Activated T-helper 17 cell treated with anti-CD3 and anti-CD28 coated beads, Interleukin-2, amount 50 U/mL, for 72 hours (primary cell): Measurements from ENCODE around the gene HIGD2B. TPM values are rescaled to one million over a fixed set of nuclear protein-coding genes. Genes with fewer than 3 reads are reported as not detected.
"Not testable (repeated sequence)": the region's sequence is repeated elsewhere in the genome, so short reads cannot be mapped to it uniquely, and the experiment has no call there.

Experiments used
- ATAC-seq: fragments of 150-1000 bp; cut with Tn5 transposase; replicated peaks from 2 replicates; pipeline ENCODE4 v1.10.0; 2021; ENCODE audit warnings: mild to moderate bottlenecking, moderate library complexity
- H3K27ac Mint-ChIP-seq: one replicate; pipeline ENCODE4 v1.8.0; 2022; ENCODE audit warnings: mixed read lengths
- H3K27me3 Mint-ChIP-seq: one replicate; pipeline ENCODE4 v1.8.0; 2022; ENCODE audit warnings: mixed read lengths
- H3K36me3 Mint-ChIP-seq: one replicate; pipeline ENCODE4 v1.8.0; 2022; ENCODE audit warnings: low read depth, mild to moderate bottlenecking, mixed read lengths
- H3K4me1 Mint-ChIP-seq: one replicate; pipeline ENCODE4 v1.8.0; 2022; ENCODE audit warnings: mixed read lengths
- H3K4me3 Mint-ChIP-seq: one replicate; pipeline ENCODE4 v1.8.0; 2022; ENCODE audit warnings: mild to moderate bottlenecking, mixed read lengths
- H3K9me3 Mint-ChIP-seq: one replicate; pipeline ENCODE4 v1.8.0; 2022; ENCODE audit warnings: mixed read lengths
- total RNA-seq, 2 donors: library from RNA; stranded (reverse); gene quantifications; one replicate each; pipeline ENCODE4 v1.2.3, GENCODE V29; 2022

The HIGD2B gene
- total RNA-seq, 2 donors from 2014 or later, result 0.22 to 0.32 TPM

DNA sequence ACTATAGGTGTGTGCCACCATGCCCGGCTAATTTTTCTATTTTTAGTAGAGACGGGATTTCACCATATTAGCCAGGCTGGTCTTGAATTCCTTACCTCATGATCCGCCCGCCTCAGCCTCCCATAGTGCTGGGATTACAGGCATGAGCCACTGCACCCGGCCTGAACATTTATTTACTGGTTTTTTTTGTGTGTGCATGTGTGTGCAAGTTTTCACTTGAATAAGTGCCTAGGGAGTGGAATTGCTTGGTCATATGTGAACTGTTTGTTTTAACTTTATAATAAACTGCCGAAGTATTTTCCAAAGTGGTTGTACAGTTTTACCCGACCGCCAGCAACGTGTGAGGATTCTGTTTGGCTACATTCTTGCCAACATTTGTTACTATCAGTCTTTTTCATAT, 14.1 kb upstream of the HIGD2B start:
- H3K4me3 Mint-ChIP-seq, result no peak overlapping the region

DNA sequence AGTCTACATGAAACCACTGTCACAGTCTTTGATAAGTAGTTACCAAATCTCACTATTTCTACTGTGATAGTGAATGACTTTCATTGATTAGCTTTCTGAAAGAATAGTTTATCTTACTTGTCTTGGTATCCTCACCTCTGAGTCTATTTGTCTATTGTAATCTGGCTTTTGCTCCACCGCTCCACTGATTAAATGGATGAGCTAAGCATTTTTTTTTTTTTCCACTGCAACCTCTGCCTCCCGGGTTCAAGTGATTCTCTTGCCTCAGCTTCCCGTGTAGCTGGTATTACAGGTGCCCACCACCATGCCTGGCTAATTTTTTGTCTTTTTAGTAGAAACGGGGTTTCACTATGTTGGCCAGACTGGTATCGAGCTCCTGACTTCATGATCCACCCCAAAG, 13.0 kb upstream of the HIGD2B start:
- Mint-ChIP-seq H3K27me3 (no peaks in the 10 kb centered on the region), H3K9me3 (no peaks in the 10 kb centered on the region), H3K4me1 (no peaks in the 10 kb centered on the region), H3K27ac (no peak overlapping the region), H3K36me3 (no peaks in the 10 kb centered on the region), H3K4me3 (no peak overlapping the region)
- ATAC-seq, result no peak

More for the DNA sequence above, 14.1 kb upstream of the HIGD2B start:
- Mint-ChIP-seq H3K27me3 (no peaks in the 10 kb centered on the region), H3K27ac (no peak overlapping the region), H3K4me1 (no peaks in the 10 kb centered on the region), H3K9me3 (no peaks in the 10 kb centered on the region), H3K36me3 (no peaks in the 10 kb centered on the region)
- ATAC-seq, result no peak

DNA sequence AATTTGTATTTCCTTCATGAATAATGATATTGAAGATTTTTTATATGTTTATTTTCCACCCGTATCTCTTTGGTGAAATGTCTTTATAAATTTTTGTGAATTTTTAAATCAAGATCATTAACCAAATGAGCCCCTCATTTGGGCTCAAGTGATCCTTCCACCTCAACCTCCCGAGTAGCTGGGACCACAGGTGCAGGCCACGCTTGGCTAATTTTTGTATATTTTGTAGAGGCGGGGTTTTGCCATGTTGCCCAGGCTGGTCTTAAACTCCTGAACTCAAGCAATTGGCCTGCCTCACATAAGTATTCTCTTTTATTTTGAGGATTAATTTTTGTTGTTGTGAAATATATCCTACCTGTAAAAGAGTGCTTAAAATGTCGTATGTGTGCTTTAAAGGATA, 5.0 kb upstream of the HIGD2B start:
- Mint-ChIP-seq H3K9me3 (no peaks in the 10 kb centered on the region), H3K27ac (no peak overlapping the region), H3K36me3 (no peaks in the 10 kb centered on the region), H3K4me1 (peaks cover 8% of the 10 kb centered on the region), H3K4me3 (no peak overlapping the region), H3K27me3 (no peaks in the 10 kb centered on the region)
- no peak for ATAC-seq

DNA sequence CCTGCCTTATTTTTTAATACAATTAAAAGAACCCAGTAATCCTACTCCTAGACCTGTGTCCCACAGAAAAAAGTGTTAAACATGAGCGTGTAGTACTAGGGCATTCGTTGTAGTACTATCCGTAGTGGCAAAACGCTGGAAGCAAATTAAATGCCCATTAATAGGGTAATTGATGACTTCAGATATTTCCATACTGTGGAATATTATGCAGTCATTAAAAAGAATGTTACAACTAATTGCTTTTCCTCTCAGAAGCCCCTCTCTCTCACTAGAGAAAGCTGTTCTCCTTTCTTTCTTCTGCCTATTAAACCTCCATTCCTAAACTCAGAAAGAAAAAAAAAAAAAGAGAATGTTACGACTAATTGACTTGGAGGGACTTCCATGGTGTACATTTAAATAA, 2.7 kb upstream of the HIGD2B start:
- H3K4me3 Mint-ChIP-seq, result no peak overlapping the region
- ATAC-seq, result no peak
- H3K9me3 Mint-ChIP-seq, result no peaks in the 10 kb centered on the region
- H3K27ac Mint-ChIP-seq, result no peak overlapping the region
- peaks cover 12% of the 10 kb centered on the region for H3K4me1 Mint-ChIP-seq
- no peaks in the 10 kb centered on the region for H3K36me3 Mint-ChIP-seq
- H3K27me3 Mint-ChIP-seq, result no peaks in the 10 kb centered on the region

DNA sequence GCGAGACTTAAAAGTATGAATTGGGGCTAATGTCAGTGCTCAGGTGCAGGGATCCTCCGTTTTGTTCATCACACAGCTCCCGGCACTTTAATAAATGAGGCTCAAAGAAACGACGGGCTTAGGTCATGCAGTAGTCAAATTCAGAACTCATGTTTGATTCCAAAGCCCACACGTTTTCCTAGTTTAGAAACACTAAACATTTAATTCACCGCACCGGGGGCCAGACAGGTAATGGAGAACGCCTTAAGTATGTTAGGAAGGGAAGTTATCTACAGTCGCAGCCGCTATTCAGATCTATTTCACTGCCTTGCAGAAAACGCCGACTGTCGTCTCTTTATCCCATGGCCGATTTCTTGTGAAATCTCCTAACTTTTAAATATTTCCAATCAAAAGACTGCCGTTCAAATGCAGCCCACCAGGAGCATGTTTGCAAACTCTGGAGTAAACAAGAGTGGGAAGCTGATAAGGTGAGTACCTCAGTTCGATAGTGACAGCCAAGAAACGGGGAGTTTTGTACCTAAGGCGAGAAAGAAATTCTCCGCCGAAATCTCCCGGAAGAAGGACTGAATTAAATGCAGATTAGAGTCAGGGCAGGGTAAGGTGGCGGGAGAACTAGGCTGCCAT, 569 bp downstream of the HIGD2B start:
- Mint-ChIP-seq H3K27me3 (no peaks in the 10 kb centered on the region), H3K4me1 (peaks cover 8% of the 10 kb centered on the region), H3K36me3 (no peaks in the 10 kb centered on the region), H3K27ac (peak overlapping the region; percentile 99), H3K4me3 (peak overlapping the region; percentile 100), H3K9me3 (no peaks in the 10 kb centered on the region)
- ATAC-seq, result no peak

DNA sequence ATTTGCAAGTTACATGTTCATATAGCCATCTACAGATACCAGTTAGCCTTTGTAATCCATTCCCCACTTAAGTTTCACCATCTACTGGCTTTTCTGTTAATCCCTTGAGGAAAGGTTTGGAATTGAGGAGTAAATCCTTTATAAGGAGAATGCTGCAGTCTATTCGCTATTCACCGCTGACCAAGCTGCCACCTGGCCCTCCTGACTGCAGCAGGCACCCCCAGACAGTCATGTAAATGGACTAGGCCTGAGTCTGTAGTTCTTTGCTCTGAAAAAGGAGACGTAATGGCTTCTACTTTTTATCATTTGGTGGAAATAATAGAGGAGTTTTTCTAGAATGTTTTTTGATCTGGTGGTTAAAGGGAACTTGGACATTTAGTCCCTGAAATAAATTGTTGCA, 3.2 kb downstream of the HIGD2B start:
- Mint-ChIP-seq H3K9me3 (no peaks in the 10 kb centered on the region), H3K27ac (peak overlapping the region; percentile 32), H3K27me3 (peaks cover 10% of the 10 kb centered on the region), H3K4me3 (no peak overlapping the region), H3K4me1 (peaks cover 8% of the 10 kb centered on the region), H3K36me3 (no peaks in the 10 kb centered on the region)
- ATAC-seq, result no peak

DNA sequence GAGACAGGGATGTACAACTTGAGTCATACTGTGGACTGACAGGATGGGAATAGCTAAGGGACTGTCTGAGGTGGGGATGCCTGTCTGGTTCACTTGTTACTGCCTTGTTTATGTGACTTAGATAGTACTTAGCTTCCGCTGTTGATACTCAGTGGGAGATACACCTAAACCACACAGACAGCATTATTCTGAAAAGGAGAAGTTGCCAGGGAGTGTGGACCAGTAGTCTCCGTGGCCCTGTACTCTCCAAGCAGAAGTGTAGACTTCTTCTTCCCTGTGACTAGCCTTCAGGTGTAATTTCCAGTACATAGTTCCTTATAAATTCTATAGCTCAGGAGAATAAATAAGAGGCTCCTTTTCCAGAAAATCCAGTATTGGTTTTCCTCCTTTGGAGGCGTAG, 5.1 kb downstream of the HIGD2B start:
- Mint-ChIP-seq H3K27ac (no peak overlapping the region), H3K36me3 (no peaks in the 10 kb centered on the region), H3K4me1 (peaks cover 4% of the 10 kb centered on the region), H3K4me3 (no peak overlapping the region), H3K9me3 (no peaks in the 10 kb centered on the region), H3K27me3 (peaks cover 11% of the 10 kb centered on the region)
- no peak for ATAC-seq

DNA sequence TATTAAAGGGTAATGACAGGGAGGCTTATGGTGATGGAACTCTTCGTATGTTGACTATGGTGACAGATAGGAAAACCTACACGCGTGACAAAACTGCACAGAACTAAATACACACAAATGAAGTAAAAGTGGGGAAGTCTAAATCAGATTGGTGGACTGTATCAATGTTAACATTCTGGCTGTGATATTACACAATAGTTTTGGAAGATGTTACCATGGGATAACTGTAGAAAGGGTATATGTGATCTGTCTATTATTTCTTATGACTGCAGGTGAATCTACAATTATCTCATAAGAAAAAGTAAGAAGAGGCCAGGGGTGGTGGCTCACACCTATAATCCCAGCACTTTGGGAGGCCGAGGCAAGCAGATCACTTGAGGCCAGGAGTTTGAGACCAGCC, 9.1 kb downstream of the HIGD2B start:
- ATAC-seq, result no peak
- no peaks in the 10 kb centered on the region for H3K9me3 Mint-ChIP-seq
- H3K27ac Mint-ChIP-seq, result no peak overlapping the region
- no peaks in the 10 kb centered on the region for H3K36me3 Mint-ChIP-seq
- H3K4me3 Mint-ChIP-seq, result no peak overlapping the region
- H3K27me3 Mint-ChIP-seq, result peaks cover 11% of the 10 kb centered on the region
- no peaks in the 10 kb centered on the region for H3K4me1 Mint-ChIP-seq

DNA sequence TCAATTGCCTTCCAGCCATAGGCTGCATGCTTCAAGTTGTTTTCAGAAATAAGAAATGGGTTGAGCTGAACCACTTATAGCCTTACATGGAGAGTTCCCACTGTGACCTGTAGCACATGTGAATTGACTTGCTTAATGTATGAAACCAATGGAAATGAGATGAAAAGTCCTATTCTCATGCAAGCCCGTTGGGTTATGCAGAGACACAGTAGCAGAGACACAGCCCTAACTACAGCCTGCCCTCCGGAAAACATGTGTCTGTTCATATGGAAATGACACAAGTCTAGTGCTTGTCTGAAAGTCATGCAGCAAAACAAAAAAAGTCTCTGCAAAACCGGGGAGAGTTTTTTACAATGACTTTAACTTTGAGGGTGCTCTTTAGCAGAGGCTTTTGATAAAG, 14.5 kb downstream of the HIGD2B start:
- peaks cover 6% of the 10 kb centered on the region for H3K4me1 Mint-ChIP-seq
- no peak overlapping the region for H3K27ac Mint-ChIP-seq
- no peaks in the 10 kb centered on the region for H3K9me3 Mint-ChIP-seq
- peaks cover 3% of the 10 kb centered on the region for H3K27me3 Mint-ChIP-seq
- H3K36me3 Mint-ChIP-seq, result no peaks in the 10 kb centered on the region
- ATAC-seq, result no peak
- no peak overlapping the region for H3K4me3 Mint-ChIP-seq

DNA sequence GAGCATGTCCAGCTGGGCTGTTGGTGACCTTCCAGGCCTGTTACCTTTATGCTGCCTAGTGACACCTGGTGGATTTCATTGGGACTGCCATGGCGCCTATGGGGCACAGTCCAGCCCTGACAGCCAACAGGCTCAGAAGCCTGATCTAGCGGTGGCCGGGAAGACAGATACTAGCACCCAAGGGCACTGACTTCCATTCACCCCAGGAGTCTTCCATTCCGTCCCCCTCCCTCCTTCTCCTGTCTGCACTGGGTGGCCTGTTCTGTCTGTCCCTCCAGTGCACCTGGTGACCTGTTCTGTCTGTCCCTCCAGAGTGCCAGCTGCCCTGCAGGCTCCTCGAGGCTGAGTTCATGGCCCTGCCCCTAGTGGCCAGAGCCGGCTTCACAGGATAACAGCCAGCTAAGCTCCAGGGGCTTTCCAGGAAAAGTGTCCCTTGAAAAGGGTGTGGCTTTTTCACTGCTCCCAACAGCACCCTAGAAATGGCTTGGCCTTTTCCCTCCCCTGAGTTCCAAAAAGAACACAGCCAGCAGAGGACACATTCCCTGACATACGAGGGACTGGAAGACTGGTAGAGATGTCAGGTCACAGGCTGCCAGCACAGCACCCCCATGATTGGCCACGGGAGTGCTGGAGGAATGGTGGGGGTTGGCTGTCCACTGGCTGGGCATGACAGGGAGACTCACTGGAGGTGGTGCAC, 15.2 kb downstream of the HIGD2B start:
- not testable (repeated sequence) for H3K9me3 Mint-ChIP-seq, H3K27me3 Mint-ChIP-seq, H3K27ac Mint-ChIP-seq, H3K4me1 Mint-ChIP-seq, H3K36me3 Mint-ChIP-seq
- peak; percentile 97 for ATAC-seq
- peak overlapping the region; percentile 73 for H3K4me3 Mint-ChIP-seq

DNA sequence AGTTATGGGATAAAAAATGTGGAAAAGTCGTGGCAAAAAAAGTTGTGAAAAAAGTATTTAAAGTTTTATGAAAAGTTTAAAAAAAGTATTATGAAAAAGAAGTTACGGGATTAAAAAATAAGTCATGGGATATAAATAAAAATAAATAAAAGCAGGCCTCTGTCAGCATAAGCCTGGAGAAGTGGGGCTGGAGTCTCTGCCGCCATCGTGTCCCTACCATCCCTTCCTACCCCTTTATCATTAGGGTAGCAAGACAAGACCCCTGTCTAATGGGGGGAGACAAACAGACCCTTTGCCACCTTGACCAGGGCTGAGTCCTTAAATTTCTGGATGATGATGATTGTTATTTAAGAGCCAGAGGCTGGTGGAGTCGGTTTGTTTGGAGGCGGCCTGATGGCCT, 16.2 kb downstream of the HIGD2B start:
- H3K27me3 Mint-ChIP-seq, ATAC-seq, H3K9me3 Mint-ChIP-seq, H3K4me1 Mint-ChIP-seq, H3K27ac Mint-ChIP-seq, H3K4me3 Mint-ChIP-seq, H3K36me3 Mint-ChIP-seq: not testable (repeated sequence)

DNA sequence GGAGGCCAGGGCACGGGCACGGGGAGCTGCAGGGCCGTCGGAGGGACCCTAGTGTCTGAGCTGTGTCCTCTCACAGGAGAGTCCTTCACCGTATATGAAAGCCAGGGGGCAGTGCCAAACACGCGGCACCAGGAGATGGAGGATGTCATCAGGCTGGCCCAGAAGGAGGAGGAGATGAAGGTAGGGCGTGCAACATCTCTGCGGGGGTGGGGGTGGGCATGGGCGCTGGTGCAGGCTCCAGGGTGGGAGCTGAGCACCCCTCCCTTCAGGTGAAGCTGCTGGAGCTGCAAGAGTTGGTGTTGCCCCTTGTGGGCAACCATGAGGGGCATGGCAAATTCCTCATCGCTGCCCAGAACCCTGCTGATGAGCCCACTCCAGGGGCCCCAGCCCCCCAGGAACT, 20.3 kb downstream of the HIGD2B start:
- not testable (repeated sequence) for H3K27ac Mint-ChIP-seq, H3K4me3 Mint-ChIP-seq, H3K9me3 Mint-ChIP-seq, H3K27me3 Mint-ChIP-seq, H3K4me1 Mint-ChIP-seq, H3K36me3 Mint-ChIP-seq, ATAC-seq

DNA sequence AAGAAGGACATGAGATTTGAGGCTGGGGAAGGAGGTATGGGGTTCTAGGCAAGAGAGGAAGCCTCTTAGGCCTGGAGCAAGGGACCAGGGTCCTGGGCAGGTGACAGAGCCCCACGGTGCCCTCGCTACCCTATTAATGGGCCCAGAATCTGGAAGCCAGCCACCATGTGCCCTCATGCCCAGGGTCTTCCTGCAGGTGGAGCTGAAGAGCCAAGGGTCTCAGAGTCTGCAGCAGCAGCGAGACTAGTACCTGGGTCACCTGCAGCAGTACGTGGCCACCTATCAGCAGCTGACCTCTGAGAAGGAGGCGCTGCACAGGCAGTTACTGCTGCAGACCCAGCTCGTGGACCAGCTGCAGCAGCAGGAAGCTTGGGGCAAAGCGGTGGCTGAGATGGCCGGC, 22.1 kb downstream of the HIGD2B start:
- not testable (repeated sequence) for H3K36me3 Mint-ChIP-seq, H3K4me1 Mint-ChIP-seq, H3K27me3 Mint-ChIP-seq, H3K27ac Mint-ChIP-seq, ATAC-seq, H3K9me3 Mint-ChIP-seq, H3K4me3 Mint-ChIP-seq

DNA sequence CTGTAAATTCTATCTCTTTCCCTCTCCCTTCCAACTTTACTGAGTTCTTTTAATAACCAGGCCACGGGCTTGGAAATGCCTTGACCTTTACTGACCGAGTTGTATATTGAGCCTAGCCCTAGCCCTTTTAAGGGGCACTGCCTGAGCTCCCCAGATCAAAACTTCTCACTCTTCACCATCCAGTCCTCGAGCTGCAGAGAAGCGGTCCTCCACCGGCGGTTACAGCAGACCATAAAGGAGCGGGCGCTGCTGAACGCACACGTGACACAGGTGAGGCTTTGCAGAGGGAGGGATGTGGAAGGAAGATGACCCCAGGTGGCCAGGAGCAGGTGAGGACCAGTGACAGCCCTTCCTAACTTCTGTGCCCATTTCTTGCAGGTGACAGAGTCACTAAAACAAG, 24.9 kb downstream of the HIGD2B start:
- H3K9me3 Mint-ChIP-seq, ATAC-seq, H3K4me1 Mint-ChIP-seq, H3K27me3 Mint-ChIP-seq, H3K4me3 Mint-ChIP-seq, H3K36me3 Mint-ChIP-seq, H3K27ac Mint-ChIP-seq: not testable (repeated sequence)

DNA sequence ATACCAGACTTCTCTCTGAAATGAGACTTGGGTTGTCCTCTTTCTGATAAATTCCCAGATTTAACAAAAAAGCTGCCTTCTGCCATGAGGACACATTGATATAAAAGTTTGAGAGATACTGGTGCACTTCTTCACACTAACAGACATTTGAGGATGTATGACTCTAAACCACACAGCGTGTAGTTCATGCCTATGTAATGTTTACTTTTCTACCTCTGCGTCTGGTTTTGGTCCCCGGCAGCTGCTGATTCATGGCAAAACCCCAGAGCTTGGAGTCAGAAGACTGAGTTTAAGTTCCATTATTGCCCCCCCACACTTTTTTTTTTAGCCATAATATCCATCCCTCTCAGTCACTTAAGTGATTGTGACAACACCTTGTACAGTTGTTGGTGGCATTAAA, 30.0 kb downstream of the HIGD2B start:
- not testable (repeated sequence) for H3K36me3 Mint-ChIP-seq, H3K27ac Mint-ChIP-seq, ATAC-seq, H3K4me3 Mint-ChIP-seq, H3K9me3 Mint-ChIP-seq, H3K4me1 Mint-ChIP-seq, H3K27me3 Mint-ChIP-seq

DNA sequence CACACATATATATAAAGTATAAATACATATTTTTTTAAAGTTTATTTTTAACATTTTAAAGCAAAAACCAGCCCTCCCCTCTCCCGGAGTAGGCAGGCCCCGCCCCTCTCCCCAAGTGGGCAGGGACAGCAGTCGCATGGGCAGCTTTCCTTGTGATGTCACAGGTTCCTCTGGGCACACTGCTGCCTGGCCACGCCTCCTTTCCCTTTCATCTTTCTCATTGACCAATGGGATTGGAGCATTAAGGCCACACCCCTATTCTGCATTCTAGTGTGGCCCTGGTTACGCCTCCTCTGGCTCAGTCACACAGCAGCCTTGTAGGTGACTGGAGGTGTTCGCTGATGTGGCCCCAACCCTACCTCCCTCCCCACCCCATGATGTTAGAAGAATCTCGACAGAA, 31.6 kb downstream of the HIGD2B start, which contains the start of gene GOLGA6B:
Gene GOLGA6B (plus strand): TSS at position 301 of the 400 bp plus-strand sequence. CDS start 41 bp downstream, at position 342.
- H3K4me1 Mint-ChIP-seq, H3K36me3 Mint-ChIP-seq, H3K27me3 Mint-ChIP-seq, H3K9me3 Mint-ChIP-seq, H3K4me3 Mint-ChIP-seq, ATAC-seq, H3K27ac Mint-ChIP-seq: not testable (repeated sequence)
